ENCODE data around the gene PRRG2. TPM values are rescaled to one million over a fixed set of nuclear protein-coding genes. Genes with fewer than 3 reads are reported as not detected.

Gene PRRG2
- total RNA-seq, 1 experiment from 2014 or later, result 0.51 TPM

DNA sequence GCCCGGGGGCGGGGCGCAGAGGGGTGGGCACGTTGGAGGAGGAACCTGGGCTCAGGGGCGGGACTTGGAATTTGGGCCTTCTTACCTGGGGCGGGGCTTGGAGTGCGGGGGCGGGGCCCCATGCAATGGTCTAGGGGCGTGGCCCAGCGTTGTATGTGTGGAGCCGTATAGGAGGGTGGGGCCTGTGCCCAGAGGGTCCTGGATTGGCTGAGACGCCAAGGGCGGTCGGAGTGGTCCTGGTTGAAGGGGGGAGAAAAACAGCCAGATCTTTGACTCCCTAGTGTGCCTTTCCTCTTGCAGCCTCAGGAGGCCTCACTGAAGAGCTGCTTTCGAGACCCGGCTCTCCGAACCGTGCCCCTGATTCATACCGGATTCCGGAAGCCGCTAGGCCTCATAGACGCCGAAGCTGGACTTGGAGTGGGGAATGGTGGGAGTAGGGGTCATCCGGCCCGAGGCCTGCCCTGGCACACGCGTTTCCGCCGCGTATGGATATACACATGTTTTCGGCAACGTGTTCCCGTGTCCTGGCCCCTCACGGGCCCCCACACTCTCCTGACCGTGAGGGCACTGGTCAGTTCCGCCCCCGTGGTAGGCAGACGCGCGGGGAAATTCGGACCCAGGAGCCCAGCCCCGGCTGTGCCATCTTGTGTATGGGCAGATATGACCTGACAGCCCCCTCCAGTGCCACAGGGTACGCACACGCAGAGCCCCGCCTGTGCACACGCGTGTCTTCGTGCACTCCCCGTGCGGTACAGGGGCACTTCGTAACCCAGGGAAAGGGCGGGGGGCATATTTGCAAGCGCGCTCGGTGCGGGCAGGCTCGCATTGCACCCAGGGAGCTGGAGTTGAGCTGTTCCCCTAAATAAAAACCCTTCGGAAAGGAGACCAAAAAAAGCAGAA, 9.2 kb downstream of the PRRG2 start:
- H3K4me3 ChIP-seq, result peak overlapping the region; percentile 86
- H3K4me1 ChIP-seq, result no peaks in the 10 kb centered on the region
- DNase-seq, result peak; percentile 98
- no peaks in the 10 kb centered on the region for H3K27me3 ChIP-seq
- H3K9me3 ChIP-seq (replicated peaks), result no peaks in the 10 kb centered on the region
- H3K36me3 ChIP-seq, result peaks cover 14% of the 10 kb centered on the region
- H3K27ac ChIP-seq, result peak overlapping the region; percentile 47

- Histone ChIP-seq H3K27ac (peak within 1 kb of the TSS; percentile 54), H3K4me3 (peak within 1 kb of the TSS; percentile 86), H3K36me3 (peaks cover 17% of the 10 kb centered on the region), H3K4me1 (no peaks in the 10 kb centered on the region), H3K9me3 (replicated peaks) (no peaks in the 10 kb centered on the region), H3K27me3 (no peaks in the 10 kb centered on the region)
- DNase-seq, result peak; percentile 71 to 78
Observed at GRCh38 chr19:49590971-49591730, 10.0 kb downstream of the PRRG2 start, which contains the start of gene PRR12. TSS of gene PRR12 (plus strand) at chr19:49591182. CDS start at chr19:49591655, 473 bp downstream.

GRCh38 chr19:49591731-49592485, 10.8 kb downstream of the PRRG2 start:
- peak; percentile 60 to 62 for DNase-seq
- Histone ChIP-seq H3K27ac (peak overlapping the region; percentile 54), H3K4me1 (no peaks in the 10 kb centered on the region), H3K4me3 (peak overlapping the region; percentile 86), H3K9me3 (replicated peaks) (no peaks in the 10 kb centered on the region), H3K27me3 (no peaks in the 10 kb centered on the region), H3K36me3 (peaks cover 22% of the 10 kb centered on the region)

GRCh38 chr19:49592486-49593232, 11.5 kb downstream of the PRRG2 start:
- Histone ChIP-seq H3K27ac (no peak overlapping the region; the same call in 1 of the 2 replicates), H3K4me1 (no peaks in the 10 kb centered on the region), H3K9me3 (replicated peaks) (no peaks in the 10 kb centered on the region), H3K4me3 (peak overlapping the region; percentile 86), H3K36me3 (peaks cover 27% of the 10 kb centered on the region), H3K27me3 (no peaks in the 10 kb centered on the region)
- DNase-seq, result peak; percentile 19 to 29

- Histone ChIP-seq H3K4me1 (no peaks in the 10 kb centered on the region), H3K27ac (no peak overlapping the region), H3K4me3 (peak overlapping the region; percentile 86), H3K36me3 (peaks cover 27% of the 10 kb centered on the region), H3K9me3 (replicated peaks) (no peaks in the 10 kb centered on the region), H3K27me3 (no peaks in the 10 kb centered on the region)
- peak; percentile 91 for DNase-seq
Observed at GRCh38 chr19:49593233-49594113, 12.4 kb downstream of the PRRG2 start.

DNA sequence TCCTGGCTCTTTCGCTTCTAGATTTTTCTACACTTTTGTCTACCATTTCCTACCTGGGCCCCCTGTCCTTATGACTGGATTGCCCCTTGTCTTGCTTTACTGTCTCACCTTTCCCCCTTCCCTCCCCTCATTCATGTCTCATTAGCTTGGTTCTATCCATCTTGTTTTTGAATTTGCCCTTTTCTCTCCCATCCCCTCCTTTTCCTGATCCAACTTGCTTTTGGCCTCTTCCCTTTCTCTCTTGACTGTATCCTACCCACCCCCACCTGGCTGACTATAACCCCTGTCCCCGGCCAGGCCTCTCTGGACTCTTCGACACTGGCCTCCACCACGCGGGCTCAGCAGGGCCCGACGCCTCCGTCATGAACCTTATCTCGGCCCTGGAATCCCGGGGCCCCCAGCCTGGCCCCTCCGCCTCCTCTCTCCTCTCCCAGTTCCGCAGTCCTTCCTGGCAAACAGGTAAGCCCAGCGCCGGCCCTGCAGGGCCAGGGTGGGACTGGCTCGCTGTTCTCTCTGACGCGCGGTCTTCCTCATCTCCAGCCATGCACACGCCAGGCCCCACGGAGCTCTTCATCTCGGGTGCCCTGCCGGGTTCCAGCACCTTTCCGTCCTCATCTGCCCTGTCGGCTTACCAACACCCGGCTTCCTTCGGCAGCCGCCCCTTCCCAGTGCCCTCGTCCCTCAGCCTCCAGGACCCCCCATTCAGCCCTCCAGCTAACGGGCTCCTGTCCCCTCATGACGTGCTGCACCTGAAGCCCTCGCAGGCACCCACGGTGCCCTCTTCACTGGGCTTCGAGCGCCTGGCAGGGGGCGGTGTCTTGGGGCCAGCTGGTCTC, 13.3 kb downstream of the PRRG2 start:
- DNase-seq, result no peak
- Histone ChIP-seq H3K9me3 (replicated peaks) (no peaks in the 10 kb centered on the region), H3K27me3 (no peaks in the 10 kb centered on the region), H3K4me3 (no peak overlapping the region), H3K27ac (no peak overlapping the region), H3K36me3 (peaks cover 36% of the 10 kb centered on the region), H3K4me1 (no peaks in the 10 kb centered on the region)

DNA sequence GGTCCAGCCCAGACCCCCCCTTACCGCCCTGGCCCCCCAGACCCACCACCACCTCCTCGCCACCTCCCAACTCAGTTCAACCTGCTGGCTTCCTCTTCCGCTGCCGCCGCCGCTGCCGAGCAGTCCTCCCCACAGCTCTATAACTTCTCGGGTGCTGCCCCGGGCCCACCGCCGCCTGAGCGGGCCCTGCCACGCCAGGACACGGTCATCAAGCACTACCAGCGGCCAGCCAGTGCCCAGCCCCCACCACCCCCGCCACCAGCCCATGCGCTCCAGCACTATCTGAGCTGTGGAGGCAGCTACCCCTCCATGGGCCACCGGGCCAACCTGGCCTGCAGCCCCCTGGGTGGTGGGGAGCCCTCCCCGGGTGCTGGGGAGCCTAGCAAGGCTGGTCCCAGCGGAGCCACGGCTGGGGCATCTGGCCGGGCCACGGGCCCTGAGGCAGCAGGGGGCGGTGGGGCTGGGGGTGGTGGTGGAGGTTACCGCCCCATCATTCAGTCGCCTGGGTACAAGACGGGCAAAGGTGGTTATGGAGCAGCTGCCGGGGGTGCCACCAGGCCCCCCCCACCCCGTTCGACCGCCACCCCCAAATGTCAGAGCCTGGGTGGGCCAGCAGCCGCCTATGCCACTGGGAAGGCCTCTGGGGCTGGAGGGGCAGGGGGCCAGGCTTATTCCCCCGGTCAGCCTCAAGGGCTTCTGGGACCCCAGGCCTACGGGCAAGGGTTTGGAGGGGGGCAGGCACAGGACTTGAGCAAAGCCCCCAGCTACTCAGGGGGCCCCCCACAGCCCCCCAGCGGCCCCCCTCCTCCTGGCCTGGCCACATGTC, 14.1 kb downstream of the PRRG2 start:
- no peak for DNase-seq
- peaks cover 44% of the 10 kb centered on the region for H3K36me3 ChIP-seq
- H3K27ac ChIP-seq, result no peak overlapping the region
- no peak overlapping the region for H3K4me3 ChIP-seq
- H3K4me1 ChIP-seq, result no peaks in the 10 kb centered on the region
- H3K9me3 ChIP-seq (replicated peaks), result no peaks in the 10 kb centered on the region
- no peaks in the 10 kb centered on the region for H3K27me3 ChIP-seq

GRCh38 chr19:49595819-49596404, 14.8 kb downstream of the PRRG2 start:
- Histone ChIP-seq H3K36me3 (peaks cover 46% of the 10 kb centered on the region), H3K27me3 (no peaks in the 10 kb centered on the region), H3K9me3 (replicated peaks) (no peaks in the 10 kb centered on the region), H3K4me3 (no peak overlapping the region), H3K4me1 (no peaks in the 10 kb centered on the region), H3K27ac (no peak overlapping the region)
- no peak for DNase-seq

- no peak overlapping the region for H3K4me3 ChIP-seq
- peaks cover 49% of the 10 kb centered on the region for H3K36me3 ChIP-seq
- no peaks in the 10 kb centered on the region for H3K27me3 ChIP-seq
- H3K4me1 ChIP-seq, result no peaks in the 10 kb centered on the region
- DNase-seq, result no peak
- no peak overlapping the region for H3K27ac ChIP-seq
- H3K9me3 ChIP-seq (replicated peaks), result no peaks in the 10 kb centered on the region
Observed at GRCh38 chr19:49596407-49596806, 15.3 kb downstream of the PRRG2 start.

DNA sequence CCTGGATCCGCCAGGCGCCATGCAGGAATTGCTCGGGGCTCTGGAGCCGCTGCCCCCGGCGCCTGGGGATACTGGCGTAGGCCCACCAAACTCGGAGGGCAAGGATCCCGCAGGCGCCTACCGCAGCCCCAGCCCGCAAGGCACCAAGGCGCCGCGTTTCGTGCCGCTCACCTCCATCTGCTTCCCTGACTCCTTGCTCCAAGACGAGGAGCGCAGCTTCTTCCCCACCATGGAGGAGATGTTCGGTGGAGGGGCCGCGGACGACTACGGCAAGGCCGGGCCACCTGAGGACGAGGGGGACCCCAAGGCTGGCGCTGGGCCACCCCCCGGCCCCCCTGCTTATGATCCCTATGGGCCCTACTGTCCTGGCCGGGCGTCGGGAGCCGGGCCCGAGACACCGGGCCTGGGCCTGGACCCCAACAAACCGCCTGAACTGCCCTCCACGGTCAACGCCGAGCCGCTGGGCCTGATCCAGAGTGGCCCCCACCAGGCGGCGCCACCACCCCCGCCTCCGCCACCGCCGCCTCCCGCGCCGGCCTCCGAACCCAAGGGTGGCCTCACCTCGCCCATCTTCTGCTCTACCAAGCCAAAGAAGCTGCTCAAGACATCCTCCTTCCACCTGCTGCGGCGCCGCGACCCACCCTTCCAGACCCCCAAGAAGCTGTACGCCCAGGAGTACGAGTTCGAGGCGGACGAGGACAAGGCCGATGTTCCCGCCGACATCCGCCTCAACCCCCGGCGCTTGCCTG, 16.0 kb downstream of the PRRG2 start:
- Histone ChIP-seq H3K9me3 (replicated peaks) (no peaks in the 10 kb centered on the region), H3K4me3 (no peak overlapping the region), H3K4me1 (no peaks in the 10 kb centered on the region), H3K27ac (no peak overlapping the region), H3K36me3 (peaks cover 55% of the 10 kb centered on the region), H3K27me3 (no peaks in the 10 kb centered on the region)
- DNase-seq, result no peak

DNA sequence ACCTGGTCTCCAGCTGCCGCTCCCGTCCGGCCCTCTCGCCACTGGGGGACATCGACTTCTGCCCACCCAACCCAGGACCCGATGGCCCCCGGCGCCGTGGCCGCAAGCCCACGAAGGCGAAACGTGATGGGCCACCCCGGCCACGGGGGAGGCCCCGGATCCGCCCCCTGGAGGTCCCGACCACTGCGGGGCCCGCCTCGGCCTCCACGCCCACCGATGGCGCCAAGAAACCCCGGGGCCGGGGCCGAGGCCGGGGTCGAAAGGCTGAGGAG, 16.5 kb downstream of the PRRG2 start:
- no peak for DNase-seq
- no peaks in the 10 kb centered on the region for H3K27me3 ChIP-seq
- H3K4me3 ChIP-seq, result no peak overlapping the region
- H3K9me3 ChIP-seq (replicated peaks), result no peaks in the 10 kb centered on the region
- H3K36me3 ChIP-seq, result peaks cover 58% of the 10 kb centered on the region
- no peaks in the 10 kb centered on the region for H3K4me1 ChIP-seq
- H3K27ac ChIP-seq, result no peak overlapping the region

All from SJCRH30 (cell line).